MM.1S (cell line): Measurements from ENCODE around the gene ANGPTL5.

ENCODE experiments used
- DNase-seq: peaks from one replicate; pipeline ENCODE4 v3.0.0-alpha.2; 2015
- H2AFZ ChIP-seq: fragments of 300-600 bp; sonication (generic); 2 replicates; pipeline ENCODE4 v1.6.0; 2016; ENCODE audit warnings: antibody characterized with exemption, low read length
- H3F3A ChIP-seq: fragments of 300-600 bp; sonication (generic); 2 replicates; pipeline ENCODE4 v1.6.1; 2016; ENCODE audit warnings: mild to moderate bottlenecking, antibody characterized with exemption, low read length, moderate library complexity, mixed read lengths; ENCODE audit not compliant: insufficient read depth
- H3K27ac ChIP-seq: fragments of 300-600 bp; sonication (generic); 2 replicates; pipeline ENCODE4 v1.5.1; 2016; ENCODE audit warnings: mild to moderate bottlenecking, low read length
- H3K27me3 ChIP-seq: fragments of 300-600 bp; sonication (generic); replicated peaks from 2 replicates; pipeline ENCODE4 v1.6.0; 2016; ENCODE audit warnings: low read length; ENCODE audit not compliant: insufficient read depth
- H3K36me3 ChIP-seq: fragments of 300-600 bp; sonication (generic); replicated peaks from 2 replicates; pipeline ENCODE4 v1.6.1; 2016; ENCODE audit warnings: mild to moderate bottlenecking, low read length, mixed read lengths; ENCODE audit not compliant: insufficient read depth
- H3K4me1 ChIP-seq: fragments of 300-600 bp; sonication (generic); 2 replicates; pipeline ENCODE4 v1.6.1; 2016; ENCODE audit warnings: low read length, mixed read lengths
- H3K4me2 ChIP-seq: fragments of 300-600 bp; sonication (generic); 2 replicates; pipeline ENCODE4 v1.6.0; 2016; ENCODE audit warnings: low read depth, low read length
- H3K4me3 ChIP-seq: fragments of 300-600 bp; sonication (generic); 2 replicates; pipeline ENCODE4 v1.5.1; 2016; ENCODE audit warnings: low read length, mixed read lengths
- H3K79me2 ChIP-seq: fragments of 300-600 bp; sonication (generic); 2 replicates; pipeline ENCODE4 v1.6.1; 2016; ENCODE audit warnings: mixed run types, low read length, mixed read lengths
- H3K9ac ChIP-seq: fragments of 300-600 bp; sonication (generic); 2 replicates; pipeline ENCODE4 v1.6.1; 2016; ENCODE audit warnings: low read length, mixed read lengths
- H3K9me2 ChIP-seq: fragments of 300-600 bp; sonication (generic); replicated peaks from 2 replicates; pipeline ENCODE4 v1.6.1; 2016; ENCODE audit warnings: mild to moderate bottlenecking, low read length, mixed read lengths; ENCODE audit not compliant: insufficient read depth
- H3K9me3 ChIP-seq: fragments of 300-600 bp; sonication (generic); replicated peaks from 2 replicates; pipeline ENCODE4 v1.6.1; 2016; ENCODE audit warnings: mild to moderate bottlenecking, low read length, mixed read lengths; ENCODE audit not compliant: insufficient read depth
- H4K20me1 ChIP-seq: fragments of 300-600 bp; sonication (generic); 2 replicates; pipeline ENCODE4 v1.6.1; 2016; ENCODE audit warnings: mild to moderate bottlenecking, low read length, moderate library complexity, mixed read lengths; ENCODE audit not compliant: insufficient read depth
- CTCF ChIP-seq: fragments of 300-600 bp; sonication (generic); IDR thresholded peaks from 2 replicates; pipeline ENCODE4 v1.5.1; 2016; ENCODE audit warnings: antibody characterized with exemption, low read length, mixed read lengths
- EZH2 ChIP-seq: fragments of 300-600 bp; sonication (generic); optimal IDR thresholded peaks from 2 replicates; pipeline ENCODE3; 2017; ENCODE audit warnings: low read depth, mild to moderate bottlenecking, antibody characterized with exemption, low read length, mixed read lengths
- EZH2phosphoT487 ChIP-seq: fragments of 300-600 bp; sonication (generic); IDR thresholded peaks from 2 replicates; pipeline ENCODE4 v1.6.1; 2018; ENCODE audit warnings: antibody characterized with exemption, low read length

The ANGPTL5 gene

GRCh38 chr11:101944923-101945322 is 28.6 kb upstream of the ANGPTL5 start:
- H3K4me1 ChIP-seq: no peaks in the 10 kb centered on the region
- no peak overlapping the region for H3K9ac ChIP-seq
- TF ChIP-seq EZH2phosphoT487: no peak
- no peak for TF ChIP-seq CTCF
- no peak for TF ChIP-seq EZH2
- no peaks in the 10 kb centered on the region for H3K36me3 ChIP-seq
- no peak overlapping the region for H3K4me2 ChIP-seq
- no peaks in the 10 kb centered on the region for H3F3A ChIP-seq
- H3K27ac ChIP-seq: no peak overlapping the region
- no peak overlapping the region for H2AFZ ChIP-seq
- no peaks in the 10 kb centered on the region for H4K20me1 ChIP-seq
- no peaks in the 10 kb centered on the region for H3K79me2 ChIP-seq
- H3K4me3 ChIP-seq: no peak overlapping the region
- H3K9me3 ChIP-seq: no peaks in the 10 kb centered on the region
- no peak for DNase-seq
- no peaks in the 10 kb centered on the region for H3K27me3 ChIP-seq
- H3K9me2 ChIP-seq: no peaks in the 10 kb centered on the region

DNA sequence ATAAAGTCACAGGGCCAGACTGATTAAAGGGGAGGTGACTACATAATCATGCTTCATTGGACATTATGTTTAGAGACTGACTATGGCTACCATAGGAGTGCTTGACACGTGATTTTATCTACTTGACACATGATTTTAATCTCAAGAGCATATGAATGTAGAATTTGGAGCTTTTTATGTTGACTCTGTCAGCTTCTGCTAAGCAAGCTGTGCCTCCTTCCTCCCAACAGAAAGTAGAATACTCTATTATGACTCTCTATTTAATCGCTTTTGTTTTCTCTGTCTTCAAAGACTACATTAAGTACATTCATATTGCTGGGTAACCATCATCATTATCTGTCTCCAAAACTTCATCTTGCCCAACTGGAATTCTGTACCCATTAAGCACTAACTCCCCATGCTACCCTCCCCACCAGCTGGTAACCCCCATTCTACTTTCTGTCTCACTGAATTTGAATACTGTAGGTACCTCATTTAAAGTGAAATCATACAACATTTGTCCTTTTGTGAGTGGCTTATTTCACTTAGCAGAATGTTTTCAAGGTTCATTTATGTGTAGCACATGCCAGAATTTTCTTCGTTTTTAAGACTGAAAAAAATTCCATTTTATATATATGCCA is 24.7 kb upstream of the ANGPTL5 start:
- Histone ChIP-seq H3K9me3 (no peaks in the 10 kb centered on the region), H3K4me2 (no peak overlapping the region), H4K20me1 (no peaks in the 10 kb centered on the region), H3K9me2 (no peaks in the 10 kb centered on the region), H3K4me1 (no peaks in the 10 kb centered on the region), H3K9ac (no peak overlapping the region), H3K36me3 (no peaks in the 10 kb centered on the region), H3K79me2 (no peaks in the 10 kb centered on the region), H3K27me3 (no peaks in the 10 kb centered on the region), H3K27ac (no peak overlapping the region), H3K4me3 (no peak overlapping the region), H3F3A (no peaks in the 10 kb centered on the region), H2AFZ (no peak overlapping the region)
- no peak for DNase-seq
- no peak for TF ChIP-seq EZH2
- TF ChIP-seq EZH2phosphoT487: no peak
- TF ChIP-seq CTCF: no peak

GRCh38 chr11:101931692-101932091 is 15.4 kb upstream of the ANGPTL5 start:
- H3K4me1 ChIP-seq: no peaks in the 10 kb centered on the region
- no peaks in the 10 kb centered on the region for H3K79me2 ChIP-seq
- TF ChIP-seq CTCF (no peak), EZH2 (no peak), EZH2phosphoT487 (no peak)
- no peak for DNase-seq
- no peaks in the 10 kb centered on the region for H4K20me1 ChIP-seq
- H3K27ac ChIP-seq: no peak overlapping the region
- H3K9ac ChIP-seq: no peak overlapping the region
- no peaks in the 10 kb centered on the region for H3K36me3 ChIP-seq
- H3K27me3 ChIP-seq: no peaks in the 10 kb centered on the region
- H3F3A ChIP-seq: no peaks in the 10 kb centered on the region; the same call in 1 of the 2 replicates
- no peak overlapping the region for H2AFZ ChIP-seq
- no peak overlapping the region for H3K4me3 ChIP-seq
- no peaks in the 10 kb centered on the region for H3K9me2 ChIP-seq
- H3K9me3 ChIP-seq: no peaks in the 10 kb centered on the region
- H3K4me2 ChIP-seq: no peak overlapping the region
